Mesothelial cell of epicardium (in vitro differentiated cells): ENCODE results near the gene TMTC1. TPM values are rescaled to one million over a fixed set of nuclear protein-coding genes. Genes with fewer than 3 reads are reported as not detected.

Source experiments
- DNase-seq, 2 experiments: peaks; one replicate each; pipeline ENCODE4 v3.0.0; 2021; ENCODE audit warnings: low spot score in 2 of 2; ENCODE audit not compliant: unreplicated experiment in 2 of 2
- H3K27ac Mint-ChIP-seq: 2 replicates; pipeline ENCODE4 v1.8.0; 2021; ENCODE audit warnings: mixed read lengths
- H3K27me3 Mint-ChIP-seq: 2 replicates; pipeline ENCODE4 v1.8.0; 2021; ENCODE audit warnings: low read depth, mixed read lengths
- H3K36me3 Mint-ChIP-seq: 2 replicates; pipeline ENCODE4 v1.8.0; 2021; ENCODE audit warnings: mixed read lengths
- H3K4me1 Mint-ChIP-seq: 2 replicates; pipeline ENCODE4 v1.8.0; 2021; ENCODE audit warnings: mixed read lengths
- H3K4me3 Mint-ChIP-seq: 2 replicates; pipeline ENCODE4 v1.8.0; 2021; ENCODE audit warnings: mild to moderate bottlenecking, moderate library complexity, mixed read lengths
- H3K9me3 Mint-ChIP-seq: 2 replicates; pipeline ENCODE4 v1.8.0; 2021; ENCODE audit warnings: mixed read lengths
- CTCF ChIP-seq: fragments of 200-600 bp; sonication (generic); IDR thresholded peaks from one replicate; pipeline ENCODE4 v1.5.0; 2021; ENCODE audit warnings: antibody characterized with exemption; ENCODE audit not compliant: unreplicated experiment
- total RNA-seq: library from RNA; stranded (reverse); gene quantifications from 3 replicates; pipeline ENCODE4 v1.2.1, GENCODE V29; 2021

The TMTC1 gene
- total RNA-seq, 1 donor from 2014 or later: 1.0 TPM

- Mint-ChIP-seq H3K4me3 (no peak overlapping the region), H3K4me1 (no peaks in the 10 kb centered on the region), H3K27me3 (no peaks in the 10 kb centered on the region), H3K9me3 (peaks cover 6% of the 10 kb centered on the region), H3K36me3 (no peaks in the 10 kb centered on the region), H3K27ac (no peak overlapping the region)
- DNase-seq: no peak
- TF ChIP-seq CTCF: no peak
These were observed 127.9 kb downstream of the TMTC1 start for GRCh38 chr12:29655861-29656260.

GRCh38 chr12:29653286-29653685 is 130.5 kb downstream of the TMTC1 start:
- Mint-ChIP-seq H3K27me3 (no peaks in the 10 kb centered on the region), H3K9me3 (peaks cover 6% of the 10 kb centered on the region), H3K27ac (no peak overlapping the region), H3K36me3 (no peaks in the 10 kb centered on the region), H3K4me3 (no peak overlapping the region), H3K4me1 (peaks cover 3% of the 10 kb centered on the region)
- no peak for TF ChIP-seq CTCF
- no peak for DNase-seq

GRCh38 chr12:29650371-29650770 is 133.4 kb downstream of the TMTC1 start:
- Mint-ChIP-seq H3K4me1 (peaks cover 3% of the 10 kb centered on the region), H3K9me3 (peaks cover 6% of the 10 kb centered on the region), H3K27ac (no peak overlapping the region), H3K36me3 (no peaks in the 10 kb centered on the region), H3K27me3 (no peaks in the 10 kb centered on the region), H3K4me3 (no peak overlapping the region)
- DNase-seq: no peak
- TF ChIP-seq CTCF: no peak

DNA sequence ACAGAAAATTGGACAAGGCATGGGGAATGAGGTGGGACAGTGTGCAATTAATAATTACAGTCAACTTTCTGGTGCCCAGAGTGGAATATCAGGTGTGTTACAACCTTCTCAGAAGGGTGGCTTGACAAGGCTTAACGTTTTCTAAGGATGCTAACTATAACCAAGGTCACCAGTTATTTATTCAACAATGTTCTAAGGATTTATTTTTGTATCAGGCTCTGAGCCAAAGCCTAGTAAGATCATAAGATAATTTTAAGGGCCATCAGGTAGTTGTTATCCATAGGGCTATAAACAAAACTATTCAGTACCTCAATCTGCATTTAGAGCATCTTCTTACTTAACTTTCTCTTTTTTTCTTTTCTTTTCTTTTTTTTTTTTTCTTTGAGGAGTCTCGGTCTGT is 134.0 kb downstream of the TMTC1 start:
- no peak for DNase-seq
- Mint-ChIP-seq H3K9me3 (peaks cover 6% of the 10 kb centered on the region), H3K27ac (no peak overlapping the region), H3K36me3 (no peaks in the 10 kb centered on the region), H3K4me3 (no peak overlapping the region), H3K4me1 (peaks cover 3% of the 10 kb centered on the region), H3K27me3 (no peaks in the 10 kb centered on the region)
- TF ChIP-seq CTCF: no peak

GRCh38 chr12:29644536-29645162 is 139.1 kb downstream of the TMTC1 start:
- no peak overlapping the region for H3K27ac Mint-ChIP-seq
- no peak for TF ChIP-seq CTCF
- no peak for DNase-seq
- H3K36me3 Mint-ChIP-seq: no peaks in the 10 kb centered on the region
- no peaks in the 10 kb centered on the region for H3K27me3 Mint-ChIP-seq
- no peak overlapping the region for H3K4me3 Mint-ChIP-seq
- peaks cover 18% of the 10 kb centered on the region for H3K9me3 Mint-ChIP-seq
- peaks cover 15% of the 10 kb centered on the region for H3K4me1 Mint-ChIP-seq
